GM21786 (cell line): Measurements from ENCODE around the gene SHB.

ENCODE experiments used
- ATAC-seq: cut with Tn5 transposase; IDR thresholded peaks from one replicate; pipeline ENCODE4 v1.9.1; 2021; ENCODE audit not compliant: unreplicated experiment

SHB gene

GRCh38 chr9:38044706-38045105, 24.3 kb downstream of the SHB start:
- ATAC-seq, result no peak

DNA sequence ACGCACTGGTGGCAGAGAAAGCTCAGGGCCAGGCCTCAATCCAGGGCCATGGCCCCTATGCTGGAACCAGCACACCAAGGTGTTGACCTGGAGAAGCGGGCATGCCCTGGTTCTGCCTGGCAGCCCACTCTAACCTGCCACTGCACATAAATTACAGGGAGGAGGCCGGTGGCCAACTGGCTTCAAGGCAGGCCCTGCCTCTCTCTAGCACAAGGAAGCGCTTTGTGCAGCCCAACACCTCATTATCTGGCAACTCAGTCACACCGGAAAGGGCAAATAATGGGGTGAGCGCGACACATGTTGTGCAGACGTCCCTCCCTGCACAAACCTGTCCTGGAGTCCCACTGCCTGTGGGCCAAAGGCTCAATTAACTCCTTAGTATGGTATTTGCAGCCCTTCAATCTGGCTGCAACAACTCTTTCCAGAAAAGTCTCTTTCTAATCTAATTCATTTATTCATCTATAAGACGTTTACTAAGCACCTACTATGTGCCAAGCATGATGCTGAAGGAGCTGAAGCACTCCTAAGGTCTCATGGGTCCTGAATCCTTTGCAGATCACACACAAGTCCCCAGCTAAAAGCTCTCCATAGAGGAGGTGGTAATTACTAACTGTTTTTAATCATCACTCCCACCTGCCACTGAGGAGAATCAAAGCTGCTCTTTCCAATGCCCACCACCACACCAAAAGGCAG, 24.9 kb downstream of the SHB start:
- ATAC-seq, result no peak

- ATAC-seq, result no peak
These were observed 26.2 kb downstream of the SHB start for GRCh38 chr9:38042626-38043357.

GRCh38 chr9:38041564-38042243, 27.3 kb downstream of the SHB start:
- no peak for ATAC-seq

DNA sequence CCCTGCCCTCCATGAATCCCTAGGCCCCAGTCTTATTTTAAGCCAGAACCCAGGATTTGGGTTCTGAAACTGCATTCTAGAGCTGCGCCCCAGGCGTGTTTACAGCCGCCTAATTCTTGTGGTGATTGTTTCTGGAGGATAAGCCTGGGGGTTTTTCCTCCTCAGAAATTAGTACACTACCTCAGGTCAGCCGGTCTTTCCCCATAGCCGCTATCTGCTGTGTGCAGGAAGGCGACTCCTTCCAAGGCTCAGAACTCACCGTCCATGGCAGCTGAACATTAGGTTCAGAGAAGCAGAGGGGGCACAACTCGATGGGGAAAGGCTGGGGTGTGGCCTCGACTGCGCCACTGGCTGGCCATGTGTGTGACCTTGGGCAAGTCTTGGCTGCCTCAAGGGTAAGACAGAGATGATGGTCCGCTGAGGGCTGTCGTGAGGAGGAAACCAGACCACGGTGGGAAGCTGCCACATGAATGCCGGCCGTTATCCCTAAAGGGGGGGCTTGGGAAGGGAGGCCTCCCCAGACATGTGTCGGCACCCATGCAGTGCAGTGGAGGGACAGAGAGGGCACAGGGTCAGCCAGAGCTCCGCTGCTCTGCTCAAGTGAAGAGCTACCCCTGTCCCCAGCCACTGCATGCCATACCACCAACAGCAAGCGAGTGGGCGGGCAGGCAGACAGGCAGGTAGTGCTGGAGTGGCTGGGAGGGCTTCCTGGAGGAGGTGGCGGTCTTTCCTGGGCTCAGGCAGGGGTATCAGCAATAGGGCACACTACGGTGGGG, 28.9 kb downstream of the SHB start:
- ATAC-seq, result no peak

- ATAC-seq, result no peak
These were observed 29.7 kb downstream of the SHB start for GRCh38 chr9:38039090-38039906.

- ATAC-seq, result no peak
These were observed 30.5 kb downstream of the SHB start for GRCh38 chr9:38038307-38039089.

DNA sequence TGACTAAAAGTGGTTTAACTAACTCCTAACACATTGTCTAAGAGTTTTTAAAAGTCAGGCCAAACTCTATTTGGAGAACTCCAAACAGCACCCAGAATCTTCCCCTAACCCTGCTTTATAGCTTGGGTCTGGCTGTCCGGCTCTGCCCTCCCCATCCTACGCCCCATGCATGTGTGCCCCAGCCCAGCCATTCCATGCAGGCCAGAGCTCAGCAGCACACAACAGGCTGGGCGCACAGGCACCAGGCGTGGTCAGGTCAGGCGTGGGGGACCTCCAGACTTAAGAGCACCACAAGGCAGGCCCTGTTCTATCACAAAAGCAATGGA, 31.1 kb downstream of the SHB start:
- no peak for ATAC-seq

DNA sequence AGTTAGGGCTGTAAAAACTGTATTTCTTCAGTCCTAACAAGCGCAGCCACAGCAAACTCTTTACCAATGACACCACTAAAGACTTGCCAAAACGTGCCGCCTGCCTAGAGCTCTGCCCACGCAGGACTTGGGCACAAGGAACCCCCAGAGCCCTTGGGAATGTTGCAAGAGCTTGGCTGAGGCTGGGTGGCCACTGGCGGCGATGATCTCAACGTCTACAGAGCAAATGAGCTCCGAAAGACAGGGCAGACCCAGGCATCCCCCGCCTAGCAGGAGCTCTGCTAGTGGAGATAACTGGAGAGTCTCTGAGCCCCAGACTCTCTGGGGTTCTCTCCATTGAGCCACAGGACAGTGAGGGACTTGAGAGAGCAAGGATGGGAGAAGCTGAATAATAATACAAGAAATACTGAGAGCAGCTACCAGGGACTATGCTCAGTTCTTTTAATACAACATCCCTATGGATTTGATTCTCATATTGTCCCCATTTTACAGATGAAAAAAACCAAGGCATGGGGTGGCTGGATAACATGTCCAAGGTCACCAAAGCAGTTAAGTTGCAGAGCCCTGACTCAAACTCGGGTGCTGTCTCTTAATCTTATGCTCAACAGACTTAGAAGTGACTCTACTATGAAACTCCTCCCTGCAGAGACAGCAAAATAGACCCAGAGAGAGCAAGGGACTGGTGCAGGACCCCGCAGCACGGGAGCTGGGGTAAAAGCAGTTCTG, 32.5 kb downstream of the SHB start:
- no peak for ATAC-seq

DNA sequence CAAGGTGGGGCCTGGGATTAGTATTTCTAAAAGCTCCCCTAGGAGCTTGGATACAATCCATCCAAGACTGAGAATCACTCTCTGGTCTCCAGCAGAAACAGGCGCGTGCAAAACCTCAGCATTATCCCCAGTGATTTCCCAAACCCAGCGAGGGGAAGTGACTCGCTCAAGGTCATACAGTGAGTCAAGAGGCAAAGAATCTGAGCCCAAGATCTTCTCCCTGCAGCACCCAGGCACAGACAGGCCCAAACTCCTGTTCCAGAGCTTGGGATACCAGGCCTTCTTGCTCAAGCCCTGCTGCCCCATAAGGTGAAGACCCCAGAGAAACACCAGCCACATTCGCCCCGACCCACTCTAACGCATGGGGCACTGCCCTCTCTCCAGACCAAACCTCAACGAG, 33.2 kb downstream of the SHB start:
- ATAC-seq, result no peak

DNA sequence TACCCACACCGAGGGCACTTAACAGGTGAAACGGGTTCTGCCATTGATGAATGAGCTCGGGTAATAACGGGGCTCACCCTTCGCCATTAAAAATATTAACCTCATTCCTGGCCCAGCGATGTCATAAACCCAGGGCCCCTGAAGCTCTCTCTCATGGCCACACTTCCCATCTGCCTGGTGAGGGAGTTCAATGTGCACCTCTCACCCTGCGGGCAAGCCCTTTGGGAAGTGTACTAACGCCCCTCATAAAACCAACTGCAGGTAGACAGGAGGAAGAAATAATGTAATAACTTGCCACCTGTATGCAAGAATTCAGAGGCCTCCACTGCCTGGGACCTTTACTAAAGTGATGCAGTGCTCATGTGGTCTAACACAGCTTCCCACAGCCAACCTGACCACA, 35.1 kb downstream of the SHB start:
- ATAC-seq, result no peak

DNA sequence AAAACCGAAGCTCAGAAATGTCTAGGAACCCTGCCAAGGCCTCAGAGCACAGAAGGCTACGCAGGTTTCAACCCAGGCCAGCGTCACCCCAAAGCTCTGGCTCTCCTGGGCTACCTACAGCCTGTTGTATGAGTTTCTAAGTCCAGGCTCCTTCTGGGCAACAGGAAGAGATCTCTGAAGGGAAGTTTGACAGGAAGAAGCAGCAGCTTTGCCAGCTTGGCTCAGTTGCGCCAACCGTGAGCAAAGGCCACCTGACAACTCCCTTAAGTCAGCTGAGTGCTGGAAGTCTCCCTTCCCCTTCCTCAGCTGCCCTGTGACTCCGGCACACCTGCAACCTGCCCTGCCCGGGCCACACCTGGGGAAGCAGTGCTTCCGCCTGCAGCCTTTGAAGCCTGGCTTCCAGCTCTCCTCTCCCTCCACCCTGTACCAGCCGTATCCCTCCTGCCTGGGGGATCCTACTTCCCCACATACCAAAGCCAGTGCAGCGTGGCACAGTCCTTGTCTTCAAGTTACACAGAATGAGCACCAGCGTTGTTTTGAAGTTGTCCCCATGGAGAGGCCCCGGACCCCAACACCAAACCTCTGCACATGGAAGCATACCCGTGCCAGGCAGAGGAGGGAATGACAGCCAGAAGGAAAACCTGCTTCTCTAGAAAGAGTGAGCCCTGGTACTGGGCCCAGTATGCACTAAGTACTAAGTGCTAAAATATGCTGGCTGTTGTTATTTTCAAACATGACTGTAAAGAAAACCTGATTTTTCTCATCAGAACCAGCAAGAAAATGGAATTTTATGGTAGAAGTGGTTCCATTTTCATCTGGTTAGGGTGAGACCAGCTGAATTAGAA, 36.5 kb downstream of the SHB start:
- no peak for ATAC-seq

GRCh38 chr9:38031594-38031993, 37.4 kb downstream of the SHB start:
- no peak for ATAC-seq

DNA sequence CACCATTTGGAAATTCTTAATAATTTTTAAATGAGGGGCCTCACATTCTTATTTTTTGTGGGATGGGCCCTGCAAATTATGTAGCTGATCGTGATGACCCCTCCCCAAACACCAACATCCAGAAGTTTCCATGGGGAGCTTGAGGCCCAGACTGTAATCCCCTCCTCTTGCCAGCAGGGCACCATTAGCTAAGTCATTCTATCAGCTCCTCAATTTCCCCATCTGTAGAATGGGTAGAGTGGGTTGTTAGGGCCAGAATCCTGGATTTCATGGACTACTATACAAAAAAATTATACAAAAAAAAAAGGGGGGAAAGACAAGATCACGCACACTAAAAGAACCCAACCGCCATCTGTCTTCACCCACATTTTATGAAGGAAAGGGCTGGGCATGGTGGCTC, 38.4 kb downstream of the SHB start:
- no peak for ATAC-seq

DNA sequence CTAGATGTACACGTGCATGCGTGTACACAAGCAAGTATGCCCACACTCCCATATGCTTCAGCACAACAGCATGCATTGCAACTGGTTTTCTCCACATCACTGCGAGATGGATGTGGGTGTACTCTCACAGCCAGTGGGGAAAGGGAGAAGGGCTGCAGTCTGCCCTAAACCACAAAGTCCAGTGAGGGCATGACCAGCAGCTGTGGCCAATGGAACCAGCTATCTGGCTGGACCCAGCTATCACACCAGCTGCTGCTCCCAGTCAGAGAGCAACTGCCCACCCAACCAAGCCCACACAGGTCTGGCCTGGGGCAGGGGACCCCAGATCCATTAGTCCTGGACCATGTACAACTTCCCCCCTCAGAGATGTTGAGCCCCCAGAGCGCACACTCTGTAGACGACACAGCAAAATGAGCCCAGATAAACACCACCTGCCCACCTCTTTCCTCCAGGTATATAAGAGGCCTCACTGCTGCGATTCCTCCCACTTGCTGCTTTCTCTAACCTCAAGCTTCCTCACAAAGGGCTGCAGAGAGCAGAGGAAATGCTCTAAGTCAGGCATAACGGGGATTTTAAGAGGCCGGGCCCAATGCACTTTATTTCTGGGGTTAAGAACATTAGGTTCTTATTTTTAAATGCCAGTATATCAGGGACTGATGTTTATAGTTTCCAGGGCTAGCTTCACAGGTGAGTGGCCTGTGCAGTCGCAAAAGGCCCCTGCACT, 39.0 kb downstream of the SHB start:
- no peak for ATAC-seq

- no peak for ATAC-seq
These were observed 41.3 kb downstream of the SHB start for GRCh38 chr9:38027714-38028113.

DNA sequence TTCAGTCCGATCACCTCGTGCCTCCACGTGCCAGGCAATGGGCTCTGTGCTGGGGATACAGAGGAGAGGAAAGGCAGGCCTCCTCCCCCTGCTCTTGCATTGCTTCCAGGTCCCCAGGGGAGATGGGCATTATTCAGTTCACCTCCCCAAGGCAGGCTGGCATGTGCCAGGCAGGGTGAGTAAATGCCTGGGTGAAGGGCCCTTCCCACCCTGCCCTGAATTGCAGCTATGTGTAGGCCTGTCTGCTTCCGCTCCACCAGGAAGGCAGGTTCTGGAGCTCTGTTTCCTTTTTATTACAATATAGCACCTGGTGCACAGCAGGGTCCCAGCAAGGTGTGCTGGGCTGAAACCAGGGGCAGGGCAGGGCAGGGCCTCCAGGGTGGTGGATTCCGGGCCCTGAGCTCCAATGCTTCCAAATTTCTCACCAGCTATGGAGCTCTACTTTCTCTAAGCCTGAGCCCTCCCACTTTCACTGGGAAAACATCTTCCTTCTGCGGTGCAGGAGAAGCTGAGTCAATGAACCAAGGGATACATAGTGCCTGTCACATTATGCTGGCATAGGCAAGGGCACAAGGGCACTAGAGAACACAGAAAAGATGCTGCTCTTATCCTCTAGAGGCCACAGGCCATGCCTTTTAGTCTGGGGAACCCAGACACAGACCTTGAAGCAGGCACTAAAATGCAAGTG, 42.0 kb downstream of the SHB start:
- ATAC-seq, result no peak
